Right lobe of liver (tissue), 6 donors: ENCODE measurements around the gene SMARCC2. TPM values are rescaled to one million over a fixed set of nuclear protein-coding genes. Genes with fewer than 3 reads are reported as not detected.

Source experiments
- ATAC-seq, 4 donors: fragments of 200-7000 bp; cut with Tn5 transposase; one replicate each; pipeline ENCODE4 v1.9.1; 2020; ENCODE audit warnings: mild to moderate bottlenecking in 4 of 4, moderate library complexity in 4 of 4
- DNase-seq, 3 donors: peaks; one replicate each; pipeline ENCODE4 v3.0.0-alpha.2; 2020
- H3K27ac ChIP-seq, 3 donors: fragments of 200-600 bp; one replicate each; pipeline ENCODE4 v1.8.0; 2022
- H3K27me3 ChIP-seq, 2 donors: fragments of 200-600 bp; one replicate each; pipeline ENCODE4 v1.8.0; 2022
- H3K36me3 ChIP-seq, 4 donors: fragments of 200-600 bp; sonication (generic) in 1 of 4; one replicate each; pipeline versions ENCODE4 v1.5.1 to v1.8.0; 2017 to 2022; ENCODE audit warnings: control low read depth in 1 of 4
- H3K4me1 ChIP-seq, 4 donors: fragments of 200-600 bp; sonication (generic) in 1 of 4; one replicate each; pipeline versions ENCODE4 v1.5.1 to v1.8.0; 2017 to 2022; ENCODE audit warnings: control low read depth in 1 of 4
- H3K4me3 ChIP-seq, 3 donors: fragments of 200-600 bp; one replicate each; pipeline ENCODE4 v1.8.0; 2022
- H3K9me3 ChIP-seq, 4 donors: fragments of 200-600 bp; sonication (generic) in 1 of 4; one replicate each; pipeline versions ENCODE4 v1.5.1 to v1.8.0; 2017 to 2022; ENCODE audit warnings: control low read depth in 1 of 4
- POLR2A ChIP-seq: fragments of 450-650 bp; IDR thresholded peaks from one replicate; pipeline ENCODE4 v1.6.1; 2017; ENCODE audit warnings: antibody characterized with exemption, mild to moderate bottlenecking
- WGBS: methylation state at CpG from one replicate; pipeline ENCODE4 v1.1.6; 2018; ENCODE audit warnings: low coverage, low lambda C conversion rate; ENCODE audit not compliant: insufficient coverage; ENCODE audit errors: missing lambda C conversion rate; 5-methylcytosine and 5-hydroxymethylcytosine counted together
- intact Hi-C, 2 donors: fragments of 100-400 bp; cut with DNase I; formaldehyde crosslinking; loops; one replicate each; pipeline versions ENCODE4 v1.11.2 to v1.14.1; 2022
- total RNA-seq, 6 experiments: library from RNA; depleted of rRNA in 2 of 6; stranded (reverse); fragments of >200 nt in 2 of 6; fragmentation: NEBNext Ultra II Directional in 3 of 6; extraction: Animal tissue kit (Norgen Biotek cat#: 25700) in 3 of 6; gene quantifications; one replicate each; pipeline versions ENCODE4 v1.1.0 to v1.2.4, GENCODE V29; 2016 to 2023
- TF ChIP-seq, protein P1 (sequence below), 4 donors: fragments of 200-600 bp in 3 of 4; fragments of 450-650 bp in 1 of 4; IDR thresholded peaks; one replicate each; pipeline versions ENCODE4 v1.5.1 to v1.8.0; 2016 to 2022; ENCODE audit warnings: antibody characterized with exemption in 4 of 4, mild to moderate bottlenecking in 2 of 4
- donor health status: DM: no; HTN: yes; CAD: no.
- donor health status: DM: no; HTN: no; CAD: no.
- donor health status: DM: no; HTN: no; CAD: no.
- donor health status: DM: no; HTN: yes; CAD: no.
- donor health status: DM: no; HTN: yes; CAD: no.

Gene SMARCC2
- total RNA-seq, 6 experiments from 2014 or later, result 17.9 to 40.8 (median 25.7) TPM

DNA sequence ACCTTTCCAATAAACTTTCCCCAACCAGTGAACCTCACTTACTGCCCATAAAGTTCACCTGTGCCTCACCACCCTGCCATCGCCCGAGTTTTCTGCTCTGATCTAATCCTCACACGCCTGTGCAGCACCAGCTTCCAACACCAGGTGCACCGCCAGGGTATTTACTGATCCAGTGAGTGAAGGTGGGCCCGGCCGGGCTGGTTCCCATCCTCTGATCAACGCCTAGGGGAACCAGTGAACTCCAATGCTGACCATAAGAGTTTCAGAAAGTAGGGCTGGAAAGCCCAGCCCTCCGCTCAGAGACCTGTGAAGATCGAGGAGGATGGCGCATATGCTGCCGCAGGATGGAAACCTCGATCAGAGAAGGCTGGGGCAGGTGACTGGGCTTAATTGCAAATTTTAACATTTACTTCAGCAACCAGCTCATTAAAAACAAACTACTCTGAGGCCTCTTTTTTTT is 37.6 kb downstream of the SMARCC2 start:
- ATAC-seq, result peak; percentile 42 to 59 (median 52)
- Histone ChIP-seq H3K4me1 (peaks cover 0 to 23% (median 12%) of the 10 kb centered on the region in 4 donors), H3K4me3 (peak overlapping the region; percentile 58 to 66 (median 66)), H3K27ac (peak overlapping the region; percentile 83 to 94 (median 83)), H3K27me3 (no peaks in the 10 kb centered on the region), H3K36me3 (no peaks in the 10 kb centered on the region), H3K9me3 (no peaks in the 10 kb centered on the region)
- WGBS, result 6% methylated on average over 12 of the region's 12 CpGs
- DNase-seq, result peak; percentile 51 to 60 (median 55)
- TF ChIP-seq POLR2A, result no peak
- TF ChIP-seq, protein P1, sequence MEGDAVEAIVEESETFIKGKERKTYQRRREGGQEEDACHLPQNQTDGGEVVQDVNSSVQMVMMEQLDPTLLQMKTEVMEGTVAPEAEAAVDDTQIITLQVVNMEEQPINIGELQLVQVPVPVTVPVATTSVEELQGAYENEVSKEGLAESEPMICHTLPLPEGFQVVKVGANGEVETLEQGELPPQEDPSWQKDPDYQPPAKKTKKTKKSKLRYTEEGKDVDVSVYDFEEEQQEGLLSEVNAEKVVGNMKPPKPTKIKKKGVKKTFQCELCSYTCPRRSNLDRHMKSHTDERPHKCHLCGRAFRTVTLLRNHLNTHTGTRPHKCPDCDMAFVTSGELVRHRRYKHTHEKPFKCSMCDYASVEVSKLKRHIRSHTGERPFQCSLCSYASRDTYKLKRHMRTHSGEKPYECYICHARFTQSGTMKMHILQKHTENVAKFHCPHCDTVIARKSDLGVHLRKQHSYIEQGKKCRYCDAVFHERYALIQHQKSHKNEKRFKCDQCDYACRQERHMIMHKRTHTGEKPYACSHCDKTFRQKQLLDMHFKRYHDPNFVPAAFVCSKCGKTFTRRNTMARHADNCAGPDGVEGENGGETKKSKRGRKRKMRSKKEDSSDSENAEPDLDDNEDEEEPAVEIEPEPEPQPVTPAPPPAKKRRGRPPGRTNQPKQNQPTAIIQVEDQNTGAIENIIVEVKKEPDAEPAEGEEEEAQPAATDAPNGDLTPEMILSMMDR (IDR thresholded peaks at IDR 0.05), result peak; percentile 16 to 59 (median 26)
- intact Hi-C loops, result no loop called here

DNA sequence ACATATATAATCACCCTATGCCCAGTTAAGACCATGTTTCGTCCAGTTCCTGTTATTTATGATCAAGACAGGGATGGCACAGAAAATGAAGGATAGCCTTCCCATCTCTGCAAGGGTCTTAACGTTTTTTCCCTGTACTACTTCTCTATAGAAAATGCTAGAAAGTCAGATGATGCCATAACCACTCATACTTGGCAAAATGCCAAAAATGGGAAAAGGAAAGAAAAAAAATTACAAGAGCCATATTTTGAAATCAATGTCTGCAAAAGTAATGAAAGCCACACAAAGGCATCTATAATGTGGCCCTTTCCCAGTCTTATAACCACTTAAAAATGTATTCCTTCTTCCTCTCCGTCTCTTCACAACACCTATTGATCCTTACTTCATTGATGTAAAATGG is 38.7 kb downstream of the SMARCC2 start:
- no peak for TF ChIP-seq POLR2A
- TF ChIP-seq, protein P1 (IDR thresholded peaks at IDR 0.05), result no peak
- 63% methylated on average over 3 of the region's 3 CpGs for WGBS
- no peak for DNase-seq
- H3K36me3 ChIP-seq, result no peaks in the 10 kb centered on the region
- intact Hi-C loops, result no loop called here
- ATAC-seq, result no peak
- no peaks in the 10 kb centered on the region for H3K9me3 ChIP-seq
- H3K27ac ChIP-seq, result no peak overlapping the region
- no peaks in the 10 kb centered on the region for H3K27me3 ChIP-seq
- H3K4me3 ChIP-seq, result no peak overlapping the region
- H3K4me1 ChIP-seq, result peaks cover 0 to 19% (median 12%) of the 10 kb centered on the region in 4 donors

DNA sequence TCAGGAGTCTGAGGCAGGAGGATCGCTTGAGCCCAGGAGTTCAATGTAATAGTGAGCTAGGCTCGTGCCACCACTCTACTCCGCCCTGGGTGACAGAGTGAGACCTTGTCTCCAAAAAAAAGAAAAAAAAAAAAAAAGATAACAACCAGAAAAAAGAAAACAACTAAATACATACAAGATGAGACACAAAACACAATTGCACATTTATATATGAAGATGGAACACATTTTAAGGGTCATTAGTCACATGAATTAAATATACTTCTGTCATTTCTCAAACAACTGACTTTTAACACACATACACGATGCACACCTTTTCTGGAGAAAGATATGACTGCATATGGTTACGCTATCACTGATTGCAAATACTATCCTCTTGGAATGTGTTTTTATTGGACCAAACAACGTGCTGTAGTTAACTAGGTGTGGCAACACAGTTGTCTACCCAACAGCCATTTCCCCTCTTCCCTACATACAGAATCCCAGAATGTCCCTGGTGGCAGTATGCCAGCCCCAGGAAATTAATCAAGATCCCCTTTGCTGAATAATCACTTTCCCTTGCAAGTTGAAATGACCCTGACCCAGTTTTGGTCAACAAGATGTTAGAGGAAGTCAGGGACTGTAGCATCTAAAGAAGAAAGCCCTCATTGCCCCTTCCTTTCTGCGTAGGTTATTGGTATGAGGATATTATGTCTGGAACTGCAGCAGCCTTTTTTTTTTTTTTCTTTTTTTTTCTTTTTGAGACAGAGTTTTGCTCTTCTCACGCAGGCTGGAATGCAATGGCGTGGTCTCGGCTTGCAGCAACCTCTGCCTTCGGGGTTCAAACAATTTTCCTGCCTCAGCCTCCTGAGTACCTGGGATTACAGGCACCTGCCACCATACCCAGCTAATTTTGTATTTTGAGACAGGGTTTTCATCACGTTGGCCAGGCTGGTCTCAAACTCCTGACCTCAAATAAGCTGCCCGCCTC is 42.5 kb downstream of the SMARCC2 start:
- intact Hi-C loops, result no loop called here
- peak in 3 of 4 donors; percentile 15 to 26 (median 25) for ATAC-seq
- Histone ChIP-seq H3K36me3 (peaks cover 0 to 36% (median 7%) of the 10 kb centered on the region in 4 donors), H3K27me3 (no peaks in the 10 kb centered on the region), H3K4me1 (peaks cover 0 to 8% (median 6%) of the 10 kb centered on the region in 4 donors), H3K27ac (no peak overlapping the region), H3K4me3 (no peak overlapping the region), H3K9me3 (no peaks in the 10 kb centered on the region)
- peak in 1 of 3 donors; percentile 20 for DNase-seq
- 72% methylated on average over 11 of the region's 13 CpGs for WGBS
- no peak for TF ChIP-seq POLR2A
- TF ChIP-seq, protein P1 (IDR thresholded peaks at IDR 0.05), result no peak

DNA sequence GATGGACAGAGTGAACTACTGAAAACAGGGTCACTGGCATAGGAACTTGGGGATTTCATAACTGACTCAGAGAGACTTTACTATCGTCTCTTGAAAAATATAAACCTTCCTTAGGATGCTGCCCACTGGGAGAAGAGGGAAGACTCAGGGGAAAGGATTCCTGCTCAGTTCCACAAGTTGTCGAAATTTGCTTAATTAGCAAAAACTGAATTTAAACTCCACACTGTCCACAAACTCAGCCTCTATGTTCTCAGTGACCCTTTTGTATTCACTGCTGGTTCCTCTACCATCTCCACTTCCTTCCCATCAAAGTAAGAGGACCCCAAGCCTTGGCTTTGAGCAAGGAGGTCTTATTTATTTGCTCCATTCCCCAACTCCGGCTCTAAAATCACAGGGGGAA is 44.1 kb downstream of the SMARCC2 start:
- intact Hi-C loops, result no loop called here
- H3K27me3 ChIP-seq, result no peaks in the 10 kb centered on the region
- no peak overlapping the region for H3K4me3 ChIP-seq
- DNase-seq (no peak), ATAC-seq (no peak)
- no peaks in the 10 kb centered on the region for H3K4me1 ChIP-seq
- TF ChIP-seq POLR2A, result no peak
- TF ChIP-seq, protein P1 (IDR thresholded peaks at IDR 0.05), result no peak
- peaks cover 4 to 49% (median 10%) of the 10 kb centered on the region in 4 donors for H3K36me3 ChIP-seq
- no peaks in the 10 kb centered on the region for H3K9me3 ChIP-seq
- H3K27ac ChIP-seq, result no peak overlapping the region
- WGBS, result 82% methylated on average over 3 of the region's 3 CpGs
